ENCODE measurements around the gene AGMO.
"Not testable (repeated sequence)": the region's sequence is repeated elsewhere in the genome, so short reads cannot be mapped to it uniquely, and the experiment has no call there.

Gene AGMO

GRCh38 chr7:15300986-15301385 is 260.8 kb downstream of the AGMO start:
- H3K4me3 ChIP-seq (ENCODE audit: low read length); DNase-seq (ENCODE audit: low read depth, low spot score): not testable (repeated sequence)

GRCh38 chr7:15292138-15292537 is 269.7 kb downstream of the AGMO start:
- no peak for DNase-seq (ENCODE audit: low read depth, low spot score)
- no peak overlapping the region for H3K4me3 ChIP-seq (ENCODE audit: low read length)

GRCh38 chr7:15291699-15292098 is 270.1 kb downstream of the AGMO start:
- no peak for DNase-seq (ENCODE audit: low read depth, low spot score)
- no peak overlapping the region for H3K4me3 ChIP-seq (ENCODE audit: low read length)

GRCh38 chr7:15288741-15289140 is 273.1 kb downstream of the AGMO start:
- H3K4me3 ChIP-seq (ENCODE audit: low read length): no peak overlapping the region
- no peak for DNase-seq (ENCODE audit: low read depth, low spot score)

- no peak overlapping the region for H3K4me3 ChIP-seq (ENCODE audit: low read length)
Observed at GRCh38 chr7:15284396-15284795, 277.4 kb downstream of the AGMO start.

GRCh38 chr7:15280078-15280733 is 281.6 kb downstream of the AGMO start:
- no peak overlapping the region for H3K4me3 ChIP-seq (ENCODE audit: low read length)
- no peak for DNase-seq (ENCODE audit: low read depth, low spot score)

More at GRCh38 chr7:15284396-15284795, 277.4 kb downstream of the AGMO start:
- no peak for DNase-seq (ENCODE audit: low read depth, low spot score)

GRCh38 chr7:15279640-15280039 is 282.2 kb downstream of the AGMO start:
- H3K4me3 ChIP-seq (ENCODE audit: low read length): no peak overlapping the region
- no peak for DNase-seq (ENCODE audit: low read depth, low spot score)

GRCh38 chr7:15257689-15258088 is 304.1 kb downstream of the AGMO start:
- H3K4me3 ChIP-seq (ENCODE audit: low read length): no peak overlapping the region

GRCh38 chr7:15252181-15252580 is 309.6 kb downstream of the AGMO start:
- no peak for DNase-seq (ENCODE audit: low read depth, low spot score)
- no peak overlapping the region for H3K4me3 ChIP-seq (ENCODE audit: low read length)

More at GRCh38 chr7:15257689-15258088, 304.1 kb downstream of the AGMO start:
- DNase-seq (ENCODE audit: low read depth, low spot score): no peak

- no peak for DNase-seq (ENCODE audit: low read depth, low spot score)
- H3K4me3 ChIP-seq (ENCODE audit: low read length): no peak overlapping the region
Observed at GRCh38 chr7:15248514-15248913, 313.3 kb downstream of the AGMO start.

- DNase-seq (ENCODE audit: low read depth, low spot score): no peak
- H3K4me3 ChIP-seq (ENCODE audit: low read length): no peak overlapping the region
Observed at GRCh38 chr7:15245831-15246230, 316.0 kb downstream of the AGMO start.

- no peak overlapping the region for H3K4me3 ChIP-seq (ENCODE audit: low read length)
- no peak for DNase-seq (ENCODE audit: low read depth, low spot score)
Observed at GRCh38 chr7:15239801-15240200, 322.0 kb downstream of the AGMO start.

GRCh38 chr7:15236952-15237351 is 324.9 kb downstream of the AGMO start:
- DNase-seq (ENCODE audit: low read depth, low spot score): no peak
- H3K4me3 ChIP-seq (ENCODE audit: low read length): no peak overlapping the region

- DNase-seq (ENCODE audit: low read depth, low spot score): no peak
- no peak overlapping the region for H3K4me3 ChIP-seq (ENCODE audit: low read length)
Observed at GRCh38 chr7:15234431-15234830, 327.4 kb downstream of the AGMO start.

GRCh38 chr7:15228831-15229230 is 333.0 kb downstream of the AGMO start:
- DNase-seq (ENCODE audit: low read depth, low spot score): no peak
- no peak overlapping the region for H3K4me3 ChIP-seq (ENCODE audit: low read length)

GRCh38 chr7:15225981-15226380 is 335.8 kb downstream of the AGMO start:
- DNase-seq (ENCODE audit: low read depth, low spot score): no peak
- no peak overlapping the region for H3K4me3 ChIP-seq (ENCODE audit: low read length)

GRCh38 chr7:15219758-15220157 is 342.1 kb downstream of the AGMO start:
- DNase-seq (ENCODE audit: low read depth, low spot score): no peak
- no peak overlapping the region for H3K4me3 ChIP-seq (ENCODE audit: low read length)

GRCh38 chr7:15218261-15218660 is 343.6 kb downstream of the AGMO start:
- DNase-seq (ENCODE audit: low read depth, low spot score): no peak

GRCh38 chr7:15215616-15216015 is 346.2 kb downstream of the AGMO start:
- H3K4me3 ChIP-seq (ENCODE audit: low read length): no peak overlapping the region
- DNase-seq (ENCODE audit: low read depth, low spot score): no peak

More at GRCh38 chr7:15218261-15218660, 343.6 kb downstream of the AGMO start:
- no peak overlapping the region for H3K4me3 ChIP-seq (ENCODE audit: low read length)

GRCh38 chr7:15214976-15215375 is 346.8 kb downstream of the AGMO start:
- H3K4me3 ChIP-seq (ENCODE audit: low read length): no peak overlapping the region
- DNase-seq (ENCODE audit: low read depth, low spot score): no peak

- no peak overlapping the region for H3K4me3 ChIP-seq (ENCODE audit: low read length)
- no peak for DNase-seq (ENCODE audit: low read depth, low spot score)
Observed at GRCh38 chr7:15213093-15213492, 348.7 kb downstream of the AGMO start.
